Measurements from ENCODE around the gene RAI1.

Gene RAI1

DNA sequence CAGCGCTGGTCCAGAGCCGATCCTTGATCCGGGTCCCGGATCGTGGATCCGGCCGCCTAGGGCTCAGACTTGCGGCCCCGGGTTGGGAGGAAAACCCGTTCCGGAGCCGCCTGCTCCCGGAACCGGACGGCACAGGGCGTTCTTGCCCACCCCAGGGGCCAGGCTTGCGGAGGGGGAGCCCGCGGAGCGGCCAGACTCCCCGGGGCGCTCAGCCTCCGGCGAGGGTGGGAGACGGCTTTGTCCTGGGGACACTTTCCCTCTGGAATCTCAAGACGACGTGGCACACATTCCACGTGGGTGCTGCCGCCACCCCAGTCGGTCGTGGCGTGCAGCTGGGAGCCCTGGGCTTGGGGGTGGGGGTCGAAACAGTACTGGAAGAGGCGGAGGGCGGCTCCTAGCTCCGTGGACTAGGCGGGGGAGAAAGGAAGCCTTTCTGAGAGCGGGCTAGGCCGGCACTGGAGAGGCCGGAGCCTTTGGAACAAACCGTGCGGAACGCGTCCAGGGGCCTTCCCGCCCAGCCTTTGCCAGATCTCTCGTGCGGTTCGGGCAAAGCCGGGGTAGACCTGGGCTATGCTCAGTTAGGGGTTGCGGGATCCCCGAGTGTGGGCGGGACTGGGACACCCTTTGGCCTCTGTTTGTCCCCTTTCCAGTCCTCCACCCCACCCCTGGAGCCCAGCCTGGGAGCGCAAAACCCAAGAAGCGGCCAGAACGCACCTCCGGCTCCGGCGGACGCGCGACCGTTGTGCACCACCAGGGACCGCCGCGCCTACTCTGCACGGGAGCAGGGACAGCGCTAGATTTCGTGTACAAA is 129.0 kb downstream of the RAI1 start (continued):
- 0 out of 2 replicates have a peak, but pooled peaks have one; percentile 20 for TF ChIP-seq ZNF76 (tag by site-specific recombination; IDR thresholded peaks at IDR 0.05; ENCODE audit: borderline replicate concordance, low read depth)
- no peak for TF ChIP-seq ZNF544 (tag by site-specific recombination; IDR thresholded peaks at IDR 0.05)
- TF ChIP-seq ZNF596 (tag by site-specific recombination; IDR thresholded peaks at IDR 0.05): no peak
- TF ChIP-seq KLF10 (tag by site-specific recombination; IDR thresholded peaks at IDR 0.05): no peak
- TF ChIP-seq ZNF266 (tag by site-specific recombination; IDR thresholded peaks at IDR 0.05; ENCODE audit: low read depth): no peak
- TF ChIP-seq, protein P1, sequence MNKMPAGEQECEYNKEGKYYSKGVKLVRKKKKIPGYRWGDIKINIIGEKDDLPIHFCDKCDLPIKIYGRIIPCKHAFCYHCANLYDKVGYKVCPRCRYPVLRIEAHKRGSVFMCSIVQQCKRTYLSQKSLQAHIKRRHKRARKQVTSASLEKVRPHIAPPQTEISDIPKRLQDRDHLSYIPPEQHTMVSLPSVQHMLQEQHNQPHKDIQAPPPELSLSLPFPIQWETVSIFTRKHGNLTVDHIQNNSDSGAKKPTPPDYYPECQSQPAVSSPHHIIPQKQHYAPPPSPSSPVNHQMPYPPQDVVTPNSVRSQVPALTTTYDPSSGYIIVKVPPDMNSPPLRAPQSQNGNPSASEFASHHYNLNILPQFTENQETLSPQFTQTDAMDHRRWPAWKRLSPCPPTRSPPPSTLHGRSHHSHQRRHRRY (tag by site-specific recombination; IDR thresholded peaks at IDR 0.05): no peak
- TF ChIP-seq, protein P2, sequence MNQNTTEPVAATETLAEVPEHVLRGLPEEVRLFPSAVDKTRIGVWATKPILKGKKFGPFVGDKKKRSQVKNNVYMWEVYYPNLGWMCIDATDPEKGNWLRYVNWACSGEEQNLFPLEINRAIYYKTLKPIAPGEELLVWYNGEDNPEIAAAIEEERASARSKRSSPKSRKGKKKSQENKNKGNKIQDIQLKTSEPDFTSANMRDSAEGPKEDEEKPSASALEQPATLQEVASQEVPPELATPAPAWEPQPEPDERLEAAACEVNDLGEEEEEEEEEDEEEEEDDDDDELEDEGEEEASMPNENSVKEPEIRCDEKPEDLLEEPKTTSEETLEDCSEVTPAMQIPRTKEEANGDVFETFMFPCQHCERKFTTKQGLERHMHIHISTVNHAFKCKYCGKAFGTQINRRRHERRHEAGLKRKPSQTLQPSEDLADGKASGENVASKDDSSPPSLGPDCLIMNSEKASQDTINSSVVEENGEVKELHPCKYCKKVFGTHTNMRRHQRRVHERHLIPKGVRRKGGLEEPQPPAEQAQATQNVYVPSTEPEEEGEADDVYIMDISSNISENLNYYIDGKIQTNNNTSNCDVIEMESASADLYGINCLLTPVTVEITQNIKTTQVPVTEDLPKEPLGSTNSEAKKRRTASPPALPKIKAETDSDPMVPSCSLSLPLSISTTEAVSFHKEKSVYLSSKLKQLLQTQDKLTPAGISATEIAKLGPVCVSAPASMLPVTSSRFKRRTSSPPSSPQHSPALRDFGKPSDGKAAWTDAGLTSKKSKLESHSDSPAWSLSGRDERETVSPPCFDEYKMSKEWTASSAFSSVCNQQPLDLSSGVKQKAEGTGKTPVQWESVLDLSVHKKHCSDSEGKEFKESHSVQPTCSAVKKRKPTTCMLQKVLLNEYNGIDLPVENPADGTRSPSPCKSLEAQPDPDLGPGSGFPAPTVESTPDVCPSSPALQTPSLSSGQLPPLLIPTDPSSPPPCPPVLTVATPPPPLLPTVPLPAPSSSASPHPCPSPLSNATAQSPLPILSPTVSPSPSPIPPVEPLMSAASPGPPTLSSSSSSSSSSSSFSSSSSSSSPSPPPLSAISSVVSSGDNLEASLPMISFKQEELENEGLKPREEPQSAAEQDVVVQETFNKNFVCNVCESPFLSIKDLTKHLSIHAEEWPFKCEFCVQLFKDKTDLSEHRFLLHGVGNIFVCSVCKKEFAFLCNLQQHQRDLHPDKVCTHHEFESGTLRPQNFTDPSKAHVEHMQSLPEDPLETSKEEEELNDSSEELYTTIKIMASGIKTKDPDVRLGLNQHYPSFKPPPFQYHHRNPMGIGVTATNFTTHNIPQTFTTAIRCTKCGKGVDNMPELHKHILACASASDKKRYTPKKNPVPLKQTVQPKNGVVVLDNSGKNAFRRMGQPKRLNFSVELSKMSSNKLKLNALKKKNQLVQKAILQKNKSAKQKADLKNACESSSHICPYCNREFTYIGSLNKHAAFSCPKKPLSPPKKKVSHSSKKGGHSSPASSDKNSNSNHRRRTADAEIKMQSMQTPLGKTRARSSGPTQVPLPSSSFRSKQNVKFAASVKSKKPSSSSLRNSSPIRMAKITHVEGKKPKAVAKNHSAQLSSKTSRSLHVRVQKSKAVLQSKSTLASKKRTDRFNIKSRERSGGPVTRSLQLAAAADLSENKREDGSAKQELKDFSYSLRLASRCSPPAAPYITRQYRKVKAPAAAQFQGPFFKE (tag by site-specific recombination; IDR thresholded peaks at IDR 0.05; ENCODE audit: borderline replicate concordance): no peak
- TF ChIP-seq ZNF555 (tag by site-specific recombination; conservative IDR thresholded peaks at IDR 0.05): no peak
- no peak for TF ChIP-seq ZFP37 (tag by site-specific recombination; IDR thresholded peaks at IDR 0.05)
- TF ChIP-seq ZNF843 (tag by site-specific recombination; IDR thresholded peaks at IDR 0.05): no peak
- TF ChIP-seq TRIM28 (IDR thresholded peaks at IDR 0.05; ENCODE audit: borderline replicate concordance, low read length): no peak

DNA sequence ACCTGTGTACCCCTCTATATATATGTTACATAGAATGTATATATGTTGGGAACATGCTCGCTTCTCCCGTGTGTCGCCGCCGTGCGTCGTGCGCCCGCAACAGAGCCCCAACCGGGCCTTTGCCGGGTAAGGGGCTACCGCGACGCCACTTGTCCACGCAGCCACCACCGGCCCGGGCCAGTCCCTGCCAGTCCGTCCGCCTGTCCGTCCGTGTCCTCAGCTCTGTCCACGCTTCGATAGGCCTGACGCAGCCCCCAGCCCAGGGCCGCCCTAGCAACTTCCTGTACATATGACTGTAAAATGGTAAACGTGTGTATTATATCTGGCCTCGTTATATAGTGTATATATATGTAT is 129.6 kb downstream of the RAI1 start:
- Histone ChIP-seq H3K4me1 (ENCODE audit: control insufficient read depth, insufficient read depth, low read length) (peaks cover 6% of the 10 kb centered on the region), H3K36me3 (ENCODE audit: control insufficient read depth in 2 of 2, insufficient read depth in 1 of 2, low read length in 2 of 2) (peaks cover 0 to 70% of the 10 kb centered on the region in 2 experiments; a peak in 1 of 3 replicates), H3K9me3 (ENCODE audit: control insufficient read depth, insufficient read depth, low read depth, low read length) (no peaks in the 10 kb centered on the region), H3K27ac (ENCODE audit: extremely low read depth, low read depth, low read length) (no peak overlapping the region), H3K4me3 (ENCODE audit: low read depth, low read length) (no peak overlapping the region)
- POLR2A ChIA-PET: interaction anchor here (0.8 to 2.6 kb wide), 5 partner anchors 25 to 161 kb away, joined by 3 to 9 read pairs (median 5); partner anchors contain the start of genes DRC3, SREBF1 and TOM1L2
- TF ChIP-seq ZNF24 (tag by site-specific recombination; IDR thresholded peaks at IDR 0.05) (no peak), ZNF610 (tag by site-specific recombination; IDR thresholded peaks at IDR 0.05; ENCODE audit: borderline replicate concordance) (no peak), KLF1 (tag by site-specific recombination; IDR thresholded peaks at IDR 0.05) (no peak)
- CTCF ChIA-PET: interaction anchor here (0.6 to 3.5 kb wide), 13 partner anchors 11 to 1580 kb away, joined by 3 to 35 read pairs (median 3); no protein-coding TSS in a partner anchor

Data from HEK293 (cell line).